Immature natural killer cell (primary cell): ENCODE results near the gene SEC23A. TPM values are rescaled to one million over a fixed set of nuclear protein-coding genes. Genes with fewer than 3 reads are reported as not detected.
"Not testable (repeated sequence)": the region's sequence is repeated elsewhere in the genome, so short reads cannot be mapped to it uniquely, and the experiment has no call there.

Experiments used
- DNase-seq, 3 donors: peaks; one replicate each; pipeline ENCODE4 v3.0.0; 2022; ENCODE audit warnings: mixed read lengths in 1 of 3
- H3K27ac Mint-ChIP-seq, 6 donors: one replicate each; pipeline ENCODE4 v1.8.0; 2020; ENCODE audit warnings: mixed read lengths in 6 of 6, mild to moderate bottlenecking in 5 of 6, inconsistent platforms in 4 of 6, moderate library complexity in 3 of 6
- H3K27me3 Mint-ChIP-seq, 3 donors: one replicate each; pipeline ENCODE4 v1.8.0; 2020 to 2021; ENCODE audit warnings: low read depth in 3 of 3, mild to moderate bottlenecking in 3 of 3, mixed read lengths in 3 of 3, moderate library complexity in 3 of 3, inconsistent platforms in 1 of 3
- H3K36me3 Mint-ChIP-seq, 3 donors: one replicate each; pipeline ENCODE4 v1.8.0; 2020; ENCODE audit warnings: mixed read lengths in 3 of 3, inconsistent platforms in 2 of 3, mild to moderate bottlenecking in 2 of 3
- H3K4me1 Mint-ChIP-seq, 2 donors: one replicate each; pipeline ENCODE4 v1.8.0; 2020; ENCODE audit warnings: inconsistent platforms in 2 of 2, mild to moderate bottlenecking in 2 of 2, mixed read lengths in 2 of 2, moderate library complexity in 1 of 2
- H3K4me3 Mint-ChIP-seq, 5 donors: one replicate each; pipeline ENCODE4 v1.8.0; 2020; ENCODE audit warnings: mild to moderate bottlenecking in 5 of 5, mixed read lengths in 5 of 5, inconsistent platforms in 3 of 5, moderate library complexity in 3 of 5
- H3K9me3 Mint-ChIP-seq, 6 donors: one replicate each; pipeline ENCODE4 v1.8.0; 2020; ENCODE audit warnings: mild to moderate bottlenecking in 6 of 6, mixed read lengths in 6 of 6, inconsistent platforms in 4 of 6, moderate library complexity in 3 of 6
- polyA plus RNA-seq, 3 donors: library from polyadenylated mRNA; unstranded; fragments of 300-500 nt; fragmentation: Illumina TruSeq; gene quantifications; one replicate each; pipeline ENCODE4 v1.2.3, GENCODE V29; 2021

The SEC23A gene
- polyA plus RNA-seq, 3 donors from 2014 or later: 19.3 to 35.1 (median 29.1) TPM

DNA sequence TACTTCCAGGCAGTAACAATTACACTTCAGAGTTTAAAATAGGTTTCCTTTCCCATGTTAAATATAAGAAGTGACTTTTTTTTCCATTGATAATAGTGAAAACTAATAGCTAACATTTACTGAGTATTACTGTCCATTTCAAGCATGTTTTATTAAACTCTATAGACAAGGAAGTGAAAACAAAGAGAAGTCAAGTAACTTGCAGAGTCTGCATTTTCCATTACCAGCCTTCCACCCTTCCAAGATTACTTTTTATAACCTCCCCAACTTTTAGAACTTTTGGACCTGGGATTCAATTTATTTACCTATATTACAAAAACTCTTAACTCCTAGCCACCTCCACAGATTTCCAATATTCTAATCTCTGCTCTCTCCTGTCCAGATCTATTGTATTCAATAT lies 67.7 kb downstream of the SEC23A start:
- H3K27me3 Mint-ChIP-seq: no peaks in the 10 kb centered on the region
- no peaks in the 10 kb centered on the region for H3K9me3 Mint-ChIP-seq
- no peak overlapping the region for H3K4me3 Mint-ChIP-seq
- H3K27ac Mint-ChIP-seq: peak overlapping the region in 1 of 6 donors; percentile 5
- DNase-seq: no peak
- peaks cover 22 to 31% (median 24%) of the 10 kb centered on the region in 3 donors for H3K36me3 Mint-ChIP-seq
- peaks cover 0 to 10% of the 10 kb centered on the region in 2 donors for H3K4me1 Mint-ChIP-seq

DNA sequence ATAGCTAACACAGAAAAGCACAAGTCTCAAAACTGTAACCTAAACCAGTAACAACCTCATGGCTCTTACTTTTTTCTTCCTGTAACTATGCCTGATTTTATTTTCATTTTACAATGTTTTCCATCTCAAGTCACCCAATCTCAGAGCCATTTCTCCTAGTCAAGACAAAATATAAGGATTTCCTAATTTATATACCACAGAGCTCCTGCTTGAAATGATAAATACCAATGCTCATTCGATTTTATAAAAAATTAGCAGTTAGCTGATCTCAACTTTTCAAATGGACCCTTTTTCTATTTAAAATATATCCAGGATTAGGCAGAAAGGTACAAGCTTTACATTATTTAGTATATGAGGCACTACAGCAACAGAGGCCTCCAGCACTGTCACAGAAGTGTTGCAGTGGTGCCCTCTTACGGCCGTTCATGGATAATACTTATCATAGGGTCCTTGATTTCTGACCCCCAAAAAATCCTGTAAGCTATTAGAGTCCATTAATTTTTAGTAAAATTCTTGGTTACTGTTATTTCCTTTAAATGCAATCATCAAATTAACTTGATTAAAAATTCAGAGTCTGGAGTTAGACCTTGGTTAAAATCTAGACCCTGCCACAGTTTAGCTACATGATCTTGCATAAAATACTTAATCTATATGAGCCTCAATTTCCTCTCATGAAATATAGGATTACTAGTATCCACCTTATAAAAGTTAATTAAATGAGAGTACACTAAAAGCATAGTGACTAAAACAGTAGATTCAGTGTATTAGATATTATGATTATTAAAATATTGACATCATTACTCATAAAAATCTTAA lies 68.3 kb downstream of the SEC23A start:
- Mint-ChIP-seq H3K36me3 (peaks cover 24 to 37% (median 26%) of the 10 kb centered on the region in 3 donors), H3K4me3 (no peak overlapping the region), H3K4me1 (peaks cover 0 to 10% of the 10 kb centered on the region in 2 donors), H3K9me3 (no peaks in the 10 kb centered on the region), H3K27me3 (no peaks in the 10 kb centered on the region), H3K27ac (no peak overlapping the region)
- no peak for DNase-seq

DNA sequence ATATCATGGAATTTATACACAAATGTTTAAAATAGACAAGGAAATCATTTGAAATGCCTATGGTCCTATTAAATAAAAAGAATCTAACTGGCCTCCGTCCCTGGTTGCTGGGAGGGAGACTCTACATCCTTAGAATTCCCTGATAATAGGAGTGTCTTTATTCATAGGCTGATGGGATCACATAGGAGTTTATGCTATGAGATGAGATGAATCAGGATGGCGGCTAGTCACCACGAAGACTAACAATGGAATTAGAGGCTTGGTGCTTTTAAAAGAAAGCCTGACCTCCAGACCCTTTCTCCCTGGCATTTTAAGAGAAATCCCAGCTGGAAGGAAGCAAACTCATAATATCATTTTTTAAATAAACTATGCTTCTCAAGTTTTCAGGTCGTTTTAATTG lies 69.7 kb downstream of the SEC23A start:
- Mint-ChIP-seq H3K36me3 (peaks cover 13 to 37% (median 25%) of the 10 kb centered on the region in 3 donors), H3K27me3 (no peaks in the 10 kb centered on the region), H3K27ac (no peak overlapping the region), H3K4me1 (peaks cover 0 to under 1% of the 10 kb centered on the region in 2 donors), H3K9me3 (no peaks in the 10 kb centered on the region), H3K4me3 (no peak overlapping the region)
- no peak for DNase-seq

DNA sequence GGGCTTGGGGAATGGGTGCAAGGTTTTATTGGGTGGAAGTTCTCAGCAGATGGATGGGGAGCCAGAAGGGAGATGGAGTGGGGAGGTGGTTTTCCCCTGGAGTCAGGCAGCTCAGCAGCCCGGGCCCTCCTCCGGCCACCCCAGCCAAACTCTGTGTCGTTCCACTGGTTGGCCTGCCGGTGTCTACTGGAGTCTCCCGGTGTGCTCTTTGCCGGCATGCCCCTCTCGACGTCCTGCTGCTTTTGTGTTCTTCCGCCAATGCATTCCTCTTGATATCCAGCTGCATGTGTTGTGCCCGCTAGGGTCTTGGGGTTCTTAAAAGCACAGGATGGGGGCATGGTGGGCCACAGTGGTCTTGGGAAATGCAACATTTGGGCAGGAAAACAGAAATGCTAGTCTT lies 72.8 kb downstream of the SEC23A start:
- Mint-ChIP-seq H3K27me3 (no peaks in the 10 kb centered on the region), H3K9me3 (no peaks in the 10 kb centered on the region), H3K4me1 (peaks cover 10 to 17% of the 10 kb centered on the region in 2 donors), H3K4me3 (no peak overlapping the region), H3K27ac (peak overlapping the region in 2 of 6 donors; percentile 40 to 43), H3K36me3 (peaks cover 13 to 36% (median 19%) of the 10 kb centered on the region in 3 donors)
- DNase-seq: no peak

DNA sequence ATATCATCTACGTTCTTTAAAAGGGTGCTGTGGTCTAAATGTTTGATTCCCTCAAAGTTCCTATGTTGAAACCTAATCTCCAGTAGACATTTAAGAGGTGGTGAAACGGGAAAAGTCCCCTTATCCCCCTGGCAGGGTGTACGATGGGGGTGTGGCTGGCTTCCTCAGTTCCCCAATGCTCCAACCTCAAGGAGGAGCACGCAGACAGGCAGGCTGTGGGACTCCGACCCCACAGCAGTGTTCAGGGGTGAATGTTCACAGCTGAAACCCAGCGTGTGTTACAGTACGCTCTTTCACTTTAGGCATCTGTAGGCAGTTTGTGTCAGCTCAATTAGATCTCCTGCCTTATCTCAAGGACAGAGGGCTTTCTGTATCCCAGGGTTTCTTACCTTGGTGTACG lies 73.2 kb downstream of the SEC23A start:
- no peak overlapping the region for H3K4me3 Mint-ChIP-seq
- H3K27ac Mint-ChIP-seq: peak overlapping the region in 1 of 6 donors; percentile 24
- H3K9me3 Mint-ChIP-seq: no peaks in the 10 kb centered on the region
- peaks cover 13 to 36% (median 19%) of the 10 kb centered on the region in 3 donors for H3K36me3 Mint-ChIP-seq
- DNase-seq: no peak
- H3K4me1 Mint-ChIP-seq: peaks cover 10 to 17% of the 10 kb centered on the region in 2 donors
- H3K27me3 Mint-ChIP-seq: no peaks in the 10 kb centered on the region

DNA sequence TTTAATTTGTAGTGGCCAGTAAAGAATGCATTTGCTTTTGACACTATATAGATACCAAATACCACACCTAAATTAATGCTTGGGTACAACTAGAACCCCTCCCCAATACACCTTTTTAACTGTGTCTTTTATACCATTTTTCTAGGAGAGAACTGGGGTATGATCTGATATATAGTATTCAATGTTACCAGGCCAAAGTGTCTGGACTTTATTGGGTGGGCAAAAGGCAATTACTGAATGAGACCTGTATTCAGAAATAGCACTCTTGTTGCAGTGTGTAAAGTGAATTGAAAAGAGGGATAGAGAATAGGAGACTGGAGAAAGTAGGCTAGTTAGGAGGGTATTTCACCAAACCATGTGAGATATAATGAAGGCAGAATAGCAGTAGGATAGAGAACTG lies 74.4 kb downstream of the SEC23A start:
- Mint-ChIP-seq H3K9me3 (no peaks in the 10 kb centered on the region), H3K27ac (no peak overlapping the region), H3K27me3 (no peaks in the 10 kb centered on the region), H3K4me3 (no peak overlapping the region), H3K36me3 (peaks cover 13 to 36% (median 19%) of the 10 kb centered on the region in 3 donors), H3K4me1 (peaks cover 10 to 17% of the 10 kb centered on the region in 2 donors)
- no peak for DNase-seq

DNA sequence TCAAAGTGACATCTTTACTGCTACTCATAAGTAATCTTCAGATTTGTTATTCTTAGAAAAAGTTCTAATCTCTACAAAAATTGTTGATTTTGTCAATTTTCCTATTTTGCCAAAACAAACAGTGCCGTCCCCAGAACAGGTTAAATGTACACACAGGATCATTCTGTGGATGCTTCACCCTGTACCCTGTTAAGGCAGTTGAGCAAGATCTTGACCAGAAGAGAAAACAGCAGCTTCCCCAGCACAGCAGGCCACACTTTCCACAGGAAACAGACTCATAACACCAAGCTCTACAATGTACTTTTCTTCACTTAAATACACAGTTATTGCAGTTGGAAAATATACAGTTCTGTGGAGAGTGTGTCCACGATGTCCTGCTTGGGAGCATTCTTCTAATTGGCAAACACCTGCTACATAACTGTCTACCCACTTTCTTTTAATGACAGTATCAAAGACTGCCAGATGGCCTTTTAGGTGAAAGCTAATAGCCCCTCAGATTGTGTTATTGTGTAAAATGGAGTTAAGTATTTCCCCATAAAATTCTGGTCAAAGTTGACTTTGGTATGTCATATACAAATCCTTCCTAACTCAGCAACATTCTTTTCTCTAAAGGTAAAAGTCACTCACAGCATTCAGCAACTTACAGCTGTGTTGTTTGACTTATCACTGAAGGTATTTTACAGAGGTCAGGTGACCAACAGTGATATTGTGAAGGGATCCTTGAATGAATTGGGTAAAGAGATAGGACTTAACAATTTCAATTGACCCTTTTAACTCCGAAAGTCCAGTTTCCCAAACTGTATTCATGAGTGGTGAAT lies 77.0 kb downstream of the SEC23A start:
- peak overlapping the region in 5 of 6 donors; percentile 16 to 71 (median 40) for H3K27ac Mint-ChIP-seq
- peaks cover 10 to 17% of the 10 kb centered on the region in 2 donors for H3K4me1 Mint-ChIP-seq
- DNase-seq: no peak
- H3K9me3 Mint-ChIP-seq: no peaks in the 10 kb centered on the region
- H3K4me3 Mint-ChIP-seq: no peak overlapping the region
- H3K36me3 Mint-ChIP-seq: peaks cover 8 to 28% (median 18%) of the 10 kb centered on the region in 3 donors
- H3K27me3 Mint-ChIP-seq: no peaks in the 10 kb centered on the region

DNA sequence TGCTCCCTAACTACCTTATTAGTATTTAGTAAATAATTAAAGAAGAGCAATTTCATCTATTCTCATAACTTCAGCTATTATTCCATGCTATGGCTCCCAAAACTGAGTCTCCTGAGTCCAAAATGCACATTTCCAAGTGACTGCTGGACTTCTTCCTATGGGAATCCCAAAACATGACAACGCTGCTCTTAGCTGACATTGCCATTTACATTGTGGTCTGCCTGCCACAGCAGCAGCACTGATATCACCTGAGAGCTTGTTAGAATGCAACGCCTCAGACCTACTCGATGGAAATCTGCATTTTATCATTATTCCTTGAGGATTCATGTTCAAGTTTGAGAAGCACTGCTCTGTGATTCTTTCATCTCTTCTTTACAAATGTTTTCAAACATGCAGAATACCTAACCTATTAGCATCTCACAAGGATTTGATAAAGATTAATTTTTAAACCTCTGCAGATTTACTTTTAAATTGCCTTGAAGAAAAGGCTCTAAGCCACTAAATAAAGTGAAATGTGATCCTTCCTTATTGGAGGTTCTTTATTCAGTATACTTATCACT lies 77.7 kb downstream of the SEC23A start:
- no peak for DNase-seq
- H3K27ac Mint-ChIP-seq: peak overlapping the region in 3 of 6 donors; percentile 16 to 71 (median 24)
- peaks cover 2 to 21% (median 11%) of the 10 kb centered on the region in 3 donors for H3K36me3 Mint-ChIP-seq
- H3K4me3 Mint-ChIP-seq: no peak overlapping the region
- no peaks in the 10 kb centered on the region for H3K9me3 Mint-ChIP-seq
- H3K27me3 Mint-ChIP-seq: no peaks in the 10 kb centered on the region
- H3K4me1 Mint-ChIP-seq: peaks cover 10 to 17% of the 10 kb centered on the region in 2 donors

DNA sequence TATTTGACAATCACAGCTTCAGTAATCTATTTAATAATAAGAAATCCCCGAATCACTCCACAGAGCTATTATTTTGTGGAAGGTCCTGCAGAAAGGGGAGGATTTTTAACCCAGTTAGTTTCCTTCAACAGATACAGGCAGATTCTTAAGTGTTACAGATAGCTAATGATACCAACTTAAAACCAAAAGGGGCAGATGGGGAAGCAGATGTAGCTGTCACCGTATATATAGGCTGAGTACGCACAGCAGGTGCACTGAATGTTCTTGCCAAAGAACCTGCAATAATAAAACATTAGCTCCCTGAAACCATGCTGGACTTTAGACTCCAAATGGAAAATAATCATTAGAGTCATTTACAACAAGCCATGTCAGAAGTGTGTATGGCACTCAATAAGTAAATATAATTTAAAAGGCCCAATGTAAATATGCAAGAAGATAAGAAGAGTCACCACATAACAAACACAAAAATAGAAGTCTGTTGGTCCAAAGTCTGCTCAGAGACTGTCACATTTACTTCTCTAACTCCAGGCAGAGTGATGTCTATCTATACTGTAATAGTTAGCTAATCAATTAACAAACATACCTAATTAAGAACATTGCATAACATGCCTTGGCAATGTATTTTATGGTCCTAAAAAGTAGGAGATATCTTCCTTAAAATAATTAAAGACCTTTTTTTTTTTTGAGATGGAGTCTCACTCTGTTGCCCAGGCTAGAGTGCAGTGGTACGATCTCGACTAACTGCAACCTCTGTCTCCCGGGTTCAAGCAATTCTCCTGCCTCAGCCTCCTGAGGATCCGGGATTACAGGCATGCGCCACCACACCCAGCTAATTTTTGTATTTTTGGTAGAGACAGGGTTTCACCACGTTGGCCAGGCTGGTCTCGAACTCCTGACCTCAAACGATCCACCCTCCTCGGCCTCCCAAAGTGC lies 78.8 kb downstream of the SEC23A start:
- Mint-ChIP-seq H3K27ac (no peak overlapping the region), H3K4me3 (no peak overlapping the region), H3K4me1 (peaks cover 10 to 17% of the 10 kb centered on the region in 2 donors), H3K27me3 (peaks cover 0 to 1% (median 0%) of the 10 kb centered on the region in 3 donors), H3K36me3 (peaks cover 0 to 11% (median 5%) of the 10 kb centered on the region in 3 donors), H3K9me3 (no peaks in the 10 kb centered on the region)
- no peak for DNase-seq

DNA sequence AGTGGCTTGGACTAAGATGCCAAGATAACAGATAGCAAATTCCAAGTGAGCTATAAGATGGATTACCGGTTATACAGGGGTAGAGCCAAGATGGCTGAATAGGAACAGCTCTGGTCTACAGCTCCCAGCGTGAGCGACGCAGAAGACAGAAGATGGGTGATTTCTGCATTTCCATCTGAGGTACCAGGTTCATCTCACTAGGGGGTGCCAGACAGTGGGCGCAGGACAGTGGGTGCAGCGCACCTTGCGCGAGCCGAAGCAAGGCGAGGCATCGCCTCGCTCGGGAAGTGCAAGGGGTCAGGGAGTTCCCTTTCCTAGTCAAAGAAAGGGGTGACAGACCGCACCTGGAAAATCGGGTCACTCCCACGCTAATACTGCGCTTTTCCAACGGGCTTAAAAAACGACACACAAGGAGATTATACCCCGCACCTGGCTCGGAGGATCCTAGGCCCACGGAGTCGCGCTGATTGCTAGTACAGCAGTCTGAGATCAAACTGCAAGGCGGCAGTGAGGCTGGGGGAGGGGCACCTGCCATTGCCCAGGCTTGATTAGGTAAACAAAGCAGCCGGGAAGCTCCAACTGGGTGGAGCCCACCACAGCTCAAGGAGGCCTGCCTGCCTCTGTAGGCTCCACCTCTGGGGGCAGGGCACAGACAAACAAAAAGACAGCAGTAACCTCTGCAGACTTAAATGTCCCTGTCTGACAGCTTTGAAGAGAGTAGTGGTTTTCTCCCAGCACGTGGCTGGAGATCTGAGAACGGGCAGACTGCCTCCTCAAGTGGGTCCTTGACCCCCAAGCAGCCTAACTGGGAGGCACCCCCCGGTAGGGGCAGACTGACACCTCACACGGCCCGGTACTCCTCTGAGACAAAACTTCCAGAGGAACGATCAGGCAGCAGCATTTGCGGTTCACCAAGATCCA lies 85.7 kb downstream of the SEC23A start:
- not testable (repeated sequence) for H3K27ac Mint-ChIP-seq, DNase-seq
- peak overlapping the region in 1 of 5 donors; percentile 36 for H3K4me3 Mint-ChIP-seq

DNA sequence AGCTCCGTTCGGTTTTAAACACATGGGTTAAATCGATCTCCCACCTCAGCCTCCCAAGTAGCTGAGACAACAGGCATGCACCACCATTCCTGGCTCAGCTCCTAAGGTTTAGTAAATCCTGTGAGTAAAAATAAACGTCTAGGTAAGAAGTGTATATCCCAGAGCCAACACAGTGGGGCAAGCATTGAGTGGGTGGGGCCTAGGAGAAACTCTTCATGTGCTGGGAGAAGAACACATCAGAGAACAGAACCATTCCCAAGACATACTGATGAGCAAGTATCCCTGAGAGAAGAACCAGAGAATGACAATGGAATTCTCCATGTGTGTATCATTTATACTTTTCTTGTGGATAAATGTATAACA lies 86.3 kb downstream of the SEC23A start:
- Mint-ChIP-seq H3K4me1 (no peaks in the 10 kb centered on the region), H3K4me3 (no peak overlapping the region), H3K27me3 (peaks cover 0 to 1% (median 0%) of the 10 kb centered on the region in 3 donors), H3K9me3 (no peaks in the 10 kb centered on the region), H3K27ac (no peak overlapping the region), H3K36me3 (peaks cover 0 to 3% (median 0%) of the 10 kb centered on the region in 3 donors)
- DNase-seq: no peak

More for the DNA sequence above, 85.7 kb downstream of the SEC23A start:
- not testable (repeated sequence) for H3K4me1 Mint-ChIP-seq, H3K36me3 Mint-ChIP-seq, H3K27me3 Mint-ChIP-seq, H3K9me3 Mint-ChIP-seq

DNA sequence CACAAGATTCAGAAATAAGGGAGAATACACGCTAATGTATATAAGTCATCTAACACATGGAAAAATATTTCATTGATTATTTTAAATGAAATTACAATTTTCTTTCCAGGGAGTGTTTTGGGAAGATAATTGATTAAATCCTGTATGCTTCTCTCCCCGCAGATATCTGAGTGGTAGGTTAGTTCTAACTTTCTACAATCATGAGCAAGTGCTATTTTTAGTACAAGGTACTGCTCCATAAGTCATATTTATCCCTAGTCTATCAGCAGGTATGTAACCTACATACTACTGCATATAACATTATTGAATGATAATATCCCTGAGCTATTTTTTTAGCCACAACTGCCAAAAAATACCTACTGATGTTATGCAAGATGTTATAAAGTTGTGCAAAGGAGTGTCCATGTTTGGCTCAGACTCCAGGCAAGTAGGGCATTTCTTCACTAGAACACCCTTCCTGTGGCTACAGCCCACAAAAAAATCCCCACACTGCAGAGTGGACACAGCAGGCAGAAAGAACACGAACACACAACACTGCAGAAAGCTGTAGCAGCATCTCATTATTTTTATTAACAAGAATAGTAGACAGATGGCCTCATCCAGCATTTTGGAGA lies 87.0 kb downstream of the SEC23A start:
- Mint-ChIP-seq H3K4me1 (no peaks in the 10 kb centered on the region), H3K4me3 (no peak overlapping the region), H3K9me3 (no peaks in the 10 kb centered on the region), H3K27me3 (peaks cover 0 to 1% (median 0%) of the 10 kb centered on the region in 3 donors), H3K27ac (no peak overlapping the region), H3K36me3 (peaks cover 0 to 3% (median 0%) of the 10 kb centered on the region in 3 donors)
- DNase-seq: no peak
